ENCODE measurements around the gene CAMTA1.
A peak's percentile ranks its signal among the peaks of the same experiment; 100 is the strongest.

The CAMTA1 gene

DNA sequence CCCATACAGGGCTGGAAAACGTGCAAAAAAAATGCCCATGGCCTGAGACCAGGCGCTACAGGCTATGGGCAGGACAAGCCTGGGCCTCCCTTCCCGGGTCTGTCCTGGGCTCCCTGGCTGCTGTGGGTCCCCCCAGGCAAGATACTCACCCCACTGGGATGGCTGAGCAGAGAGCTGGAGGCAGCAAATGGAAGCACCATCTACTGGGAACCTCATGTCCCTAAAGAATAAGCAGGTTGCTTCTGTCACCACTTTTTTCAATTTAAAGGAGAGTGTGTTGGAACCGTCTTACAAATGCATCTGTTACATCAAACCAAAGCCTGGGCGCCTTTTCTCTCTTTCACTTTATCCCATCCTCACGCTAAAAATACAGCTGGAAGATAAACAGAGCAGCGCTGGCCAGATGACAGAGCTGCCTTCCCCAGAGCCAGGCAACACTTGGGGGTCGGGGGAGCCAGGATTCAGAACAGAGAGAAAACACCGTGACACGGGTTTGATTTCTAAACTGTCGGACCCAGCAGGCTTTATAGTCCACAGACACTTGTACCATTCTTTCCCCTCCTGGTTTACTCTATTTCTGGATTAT is 723.8 kb downstream of the CAMTA1 start:
- CTCF ChIA-PET: interaction anchor here (0.7 kb wide), 1 partner anchor 14 kb away, joined by 4 read pairs; no protein-coding TSS in a partner anchor
- H3K27ac ChIP-seq (ENCODE audit: extremely low read depth, low read depth, low read length): no peak overlapping the region
- no peaks in the 10 kb centered on the region for H3K4me1 ChIP-seq (ENCODE audit: control insufficient read depth, insufficient read depth, low read length)

DNA sequence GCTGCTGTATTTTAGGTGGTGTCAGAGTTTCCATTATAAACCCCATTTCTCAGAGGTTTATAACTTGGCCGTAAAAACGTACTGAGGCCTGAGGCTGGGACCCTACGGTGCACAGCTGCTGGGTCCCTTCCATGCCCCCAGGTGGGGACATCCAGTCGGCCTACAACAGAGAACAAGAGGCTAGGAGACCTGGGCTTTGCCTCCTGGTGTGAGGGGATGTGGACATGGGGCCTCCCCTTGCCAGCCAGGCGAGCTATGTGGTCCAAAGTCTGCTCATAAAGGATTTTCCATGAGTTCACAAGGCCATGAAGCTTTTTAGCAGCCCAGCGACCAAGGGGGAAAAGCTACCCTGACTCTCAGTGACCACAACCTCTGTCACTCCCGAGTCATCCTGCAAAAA is 724.3 kb downstream of the CAMTA1 start:
- no peaks in the 10 kb centered on the region for H3K4me1 ChIP-seq (ENCODE audit: control insufficient read depth, insufficient read depth, low read length)
- no peak overlapping the region for H3K4me3 ChIP-seq (ENCODE audit: low read depth, low read length)
- no peak for TF ChIP-seq SP2 (tag by site-specific recombination; IDR thresholded peaks at IDR 0.05)
- peak; percentile 91 for TF ChIP-seq ZIC2 (tag by site-specific recombination; IDR thresholded peaks at IDR 0.05)
- TF ChIP-seq GLIS1 (tag by site-specific recombination; IDR thresholded peaks at IDR 0.05): peak; percentile 57
- no peak overlapping the region for H3K27ac ChIP-seq (ENCODE audit: extremely low read depth, low read depth, low read length)
- H3K36me3 ChIP-seq (ENCODE audit: control insufficient read depth in 2 of 2, insufficient read depth in 1 of 2, low read length in 2 of 2): no peaks in the 10 kb centered on the region
- CTCF ChIA-PET: interaction anchor here (0.7 kb wide), 2 partner anchors 13 to 127 kb away, joined by 4 read pairs; no protein-coding TSS in a partner anchor
- POLR2A ChIA-PET: no interaction called here
- no peaks in the 10 kb centered on the region for H3K9me3 ChIP-seq (ENCODE audit: control insufficient read depth, insufficient read depth, low read depth, low read length)

More for the DNA sequence above, 723.8 kb downstream of the CAMTA1 start:
- H3K9me3 ChIP-seq (ENCODE audit: control insufficient read depth, insufficient read depth, low read depth, low read length): no peaks in the 10 kb centered on the region
- H3K36me3 ChIP-seq (ENCODE audit: control insufficient read depth in 2 of 2, insufficient read depth in 1 of 2, low read length in 2 of 2): no peaks in the 10 kb centered on the region
- TF ChIP-seq ZEB2 (tag by site-specific recombination; IDR thresholded peaks at IDR 0.05) (no peak), HOXC10 (CRISPR knock-in tag; IDR thresholded peaks at IDR 0.05) (no peak), ZNF155 (tag by site-specific recombination; IDR thresholded peaks at IDR 0.05) (no peak), ZFP37 (tag by site-specific recombination; IDR thresholded peaks at IDR 0.05) (no peak), ZNF514 (tag by site-specific recombination; IDR thresholded peaks at IDR 0.05) (no peak), ZNF2 (tag by site-specific recombination; IDR thresholded peaks at IDR 0.05) (no peak), HOXA7 (CRISPR knock-in tag; IDR thresholded peaks at IDR 0.05; ENCODE audit: borderline replicate concordance) (no peak), ZNF169 (tag by site-specific recombination; IDR thresholded peaks at IDR 0.05) (no peak), TCF7L2 (IDR thresholded peaks at IDR 0.05; ENCODE audit: borderline replicate concordance, low read depth, low read length) (no peak), ZIC2 (tag by site-specific recombination; IDR thresholded peaks at IDR 0.05) (no peak)
- TF ChIP-seq, protein P1, sequence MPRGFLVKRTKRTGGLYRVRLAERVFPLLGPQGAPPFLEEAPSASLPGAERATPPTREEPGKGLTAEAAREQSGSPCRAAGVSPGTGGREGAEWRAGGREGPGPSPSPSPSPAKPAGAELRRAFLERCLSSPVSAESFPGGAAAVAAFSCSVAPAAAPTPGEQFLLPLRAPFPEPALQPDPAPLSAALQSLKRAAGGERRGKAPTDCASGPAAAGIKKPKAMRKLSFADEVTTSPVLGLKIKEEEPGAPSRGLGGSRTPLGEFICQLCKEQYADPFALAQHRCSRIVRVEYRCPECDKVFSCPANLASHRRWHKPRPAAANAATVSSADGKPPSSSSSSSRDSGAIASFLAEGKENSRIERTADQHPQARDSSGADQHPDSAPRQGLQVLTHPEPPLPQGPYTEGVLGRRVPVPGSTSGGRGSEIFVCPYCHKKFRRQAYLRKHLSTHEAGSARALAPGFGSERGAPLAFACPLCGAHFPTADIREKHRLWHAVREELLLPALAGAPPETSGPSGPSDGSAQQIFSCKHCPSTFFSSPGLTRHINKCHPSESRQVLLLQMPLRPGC (tag by site-specific recombination; IDR thresholded peaks at IDR 0.05): no peak
- POLR2A ChIA-PET: no interaction called here
- no peak overlapping the region for H3K4me3 ChIP-seq (ENCODE audit: low read depth, low read length)

DNA sequence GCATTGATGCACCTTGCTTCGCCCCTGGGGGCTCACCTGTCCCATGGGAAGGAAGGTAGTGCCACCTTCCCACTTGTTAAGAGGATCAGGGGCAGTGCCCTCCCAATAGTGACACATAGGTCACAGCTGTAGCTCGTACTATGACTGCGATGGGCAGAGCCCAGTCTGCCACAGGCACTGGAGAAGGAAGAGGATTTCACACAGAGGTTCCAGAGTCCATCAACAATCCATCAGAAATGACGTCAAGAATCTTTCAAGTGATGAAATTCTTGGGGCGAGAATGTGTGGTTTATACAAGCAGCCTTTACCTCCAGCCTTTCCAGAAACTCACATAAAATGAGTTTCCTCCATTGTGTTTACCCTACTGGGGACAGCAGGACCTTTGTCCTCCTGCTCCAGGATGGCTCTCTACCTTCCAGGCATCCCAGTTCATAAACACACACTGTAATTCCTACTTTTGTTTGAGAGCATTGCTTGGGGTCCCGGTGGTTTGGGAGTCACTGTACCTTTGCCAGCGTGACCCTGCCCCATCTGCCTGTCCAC is 725.2 kb downstream of the CAMTA1 start:
- H3K9me3 ChIP-seq (ENCODE audit: control insufficient read depth, insufficient read depth, low read depth, low read length): no peaks in the 10 kb centered on the region
- TF ChIP-seq, protein P2, sequence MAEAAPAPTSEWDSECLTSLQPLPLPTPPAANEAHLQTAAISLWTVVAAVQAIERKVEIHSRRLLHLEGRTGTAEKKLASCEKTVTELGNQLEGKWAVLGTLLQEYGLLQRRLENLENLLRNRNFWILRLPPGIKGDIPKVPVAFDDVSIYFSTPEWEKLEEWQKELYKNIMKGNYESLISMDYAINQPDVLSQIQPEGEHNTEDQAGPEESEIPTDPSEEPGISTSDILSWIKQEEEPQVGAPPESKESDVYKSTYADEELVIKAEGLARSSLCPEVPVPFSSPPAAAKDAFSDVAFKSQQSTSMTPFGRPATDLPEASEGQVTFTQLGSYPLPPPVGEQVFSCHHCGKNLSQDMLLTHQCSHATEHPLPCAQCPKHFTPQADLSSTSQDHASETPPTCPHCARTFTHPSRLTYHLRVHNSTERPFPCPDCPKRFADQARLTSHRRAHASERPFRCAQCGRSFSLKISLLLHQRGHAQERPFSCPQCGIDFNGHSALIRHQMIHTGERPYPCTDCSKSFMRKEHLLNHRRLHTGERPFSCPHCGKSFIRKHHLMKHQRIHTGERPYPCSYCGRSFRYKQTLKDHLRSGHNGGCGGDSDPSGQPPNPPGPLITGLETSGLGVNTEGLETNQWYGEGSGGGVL (tag by site-specific recombination; IDR thresholded peaks at IDR 0.05): no peak
- TF ChIP-seq ZNF138 (tag by site-specific recombination; IDR thresholded peaks at IDR 0.05; ENCODE audit: borderline replicate concordance) (no peak), ZNF214 (tag by site-specific recombination; IDR thresholded peaks at IDR 0.05; ENCODE audit: borderline replicate concordance) (no peak), ZEB2 (tag by site-specific recombination; IDR thresholded peaks at IDR 0.05) (no peak), ZNF311 (tag by site-specific recombination; IDR thresholded peaks at IDR 0.05; ENCODE audit: borderline replicate concordance) (no peak), ZNF521 (tag by site-specific recombination; IDR thresholded peaks at IDR 0.05) (no peak)
- no peaks in the 10 kb centered on the region for H3K4me1 ChIP-seq (ENCODE audit: control insufficient read depth, insufficient read depth, low read length)
- H3K4me3 ChIP-seq (ENCODE audit: low read depth, low read length): no peak overlapping the region
- no peak overlapping the region for H3K27ac ChIP-seq (ENCODE audit: extremely low read depth, low read depth, low read length)
- H3K36me3 ChIP-seq (ENCODE audit: control insufficient read depth in 2 of 2, insufficient read depth in 1 of 2, low read length in 2 of 2): no peaks in the 10 kb centered on the region
- ChIA-PET POLR2A (no interaction called here), CTCF (interaction anchor here (0.7 kb wide), 1 partner anchor 128 kb away, joined by 4 read pairs; no protein-coding TSS in a partner anchor)

Measured in HEK293 (cell line).